ENCODE measurements around the gene GLYR1. TPM values are rescaled to one million over a fixed set of nuclear protein-coding genes. Genes with fewer than 3 reads are reported as not detected.

GLYR1 gene
- total and polyA plus RNA-seq, 2 donors (not counting 3 experiments of a cell fraction or from before 2014, with no cell fraction given): 47.9 to 107 TPM

- Histone ChIP-seq H3K79me2 (ENCODE audit: control insufficient read depth, insufficient read depth, low read length) (no peaks in the 10 kb centered on the region), H3K27ac (ENCODE audit: insufficient read depth, low read depth, low read length) (no peak overlapping the region), H3K9me1 (replicated peaks; ENCODE audit: control insufficient read depth, extremely low read depth, insufficient read depth, low read length) (no peaks in the 10 kb centered on the region), H2AFZ (ENCODE audit: low read depth, low read length) (no peak overlapping the region), H3K4me3 (replicated peaks in 1 of 3; ENCODE audit: insufficient read depth in 1 of 3, low read depth in 1 of 3, low read length in 3 of 3) (no peak overlapping the region), H3K9ac (replicated peaks; ENCODE audit: extremely low read depth, insufficient read depth, low read length) (no peak overlapping the region), H3K4me1 (ENCODE audit: control insufficient read depth, extremely low read depth, insufficient read depth, low read length) (peaks cover 8% of the 10 kb centered on the region), H3K27me3 (ENCODE audit: control insufficient read depth in 2 of 2, insufficient read depth in 2 of 2, low read length in 2 of 2) (no peaks in the 10 kb centered on the region), H3K9me3 (replicated peaks; ENCODE audit: control insufficient read depth, insufficient read depth, low read length) (no peaks in the 10 kb centered on the region), H3K36me3 (ENCODE audit: control insufficient read depth in 2 of 2, extremely low read depth in 1 of 2, insufficient read depth in 2 of 2, low read length in 2 of 2) (no peaks in the 10 kb centered on the region), H4K20me1 (replicated peaks; ENCODE audit: control insufficient read depth, extremely low read depth, insufficient read depth, low read length) (no peaks in the 10 kb centered on the region), H3K4me2 (ENCODE audit: insufficient read depth, low read length) (no peak overlapping the region)
- intact Hi-C loops (cut with micrococcal nuclease) (no loop called here), dilution Hi-C loops (cut with MboI; ENCODE audit: extremely low pct_ligation_motif_present, low sequenced_read_pairs) (no loop called here)
- no peak for DNase-seq (ENCODE audit: low read depth, low spot score)
- no peak for TF ChIP-seq POLR2AphosphoS5 (IDR thresholded peaks at IDR 0.05; ENCODE audit: insufficient read depth, low read depth, low read length)
- TF ChIP-seq CTCF (IDR thresholded peaks at IDR 0.05; ENCODE audit: extremely low read depth in 1 of 2, insufficient read depth in 1 of 2, low read depth in 1 of 2, low read length in 2 of 2): no peak
- no peak for TF ChIP-seq POLR2A (IDR thresholded peaks at IDR 0.05; ENCODE audit: low read depth, low read length)
- no peak for TF ChIP-seq GATA2 (IDR thresholded peaks at IDR 0.05; ENCODE audit: insufficient read depth, insufficient read length, low read depth, low read length)
- TF ChIP-seq MAX (IDR thresholded peaks at IDR 0.05; ENCODE audit: insufficient read depth, insufficient read length): no peak
- no peak for TF ChIP-seq EZH2 (IDR thresholded peaks at IDR 0.05; ENCODE audit: borderline replicate concordance, low read depth, low read length, severe bottlenecking)
- TF ChIP-seq MYC (IDR thresholded peaks at IDR 0.05; ENCODE audit: low read depth, low read length): no peak
- no peak for TF ChIP-seq FOS (IDR thresholded peaks at IDR 0.05; ENCODE audit: borderline replicate concordance, insufficient read depth, low read length)
- no peak for FAIRE-seq
- ChIA-PET POLR2A (no interaction called here), CTCF (interaction anchor here (0.7 kb wide), 1 partner anchor 271 kb away, joined by 3 read pairs; no protein-coding TSS in a partner anchor)
- no TSS peak for BruUV-seq (replicated peaks)
Measured at GRCh38 chr16:4772351-4772750, 74.7 kb downstream of the GLYR1 start.

All from endothelial cell of umbilical vein (primary cell).